ENCODE results near the gene MICB. TPM values are rescaled to one million over a fixed set of nuclear protein-coding genes. Genes with fewer than 3 reads are reported as not detected.
A peak's percentile ranks its signal among the peaks of the same experiment; 100 is the strongest.

The MICB gene
- total RNA-seq, 1 experiment from 2014 or later: 37.0 TPM

GRCh38 chr6:31497531-31498476, at the start of gene MICB (continued):
- TF ChIP-seq, protein P1, sequence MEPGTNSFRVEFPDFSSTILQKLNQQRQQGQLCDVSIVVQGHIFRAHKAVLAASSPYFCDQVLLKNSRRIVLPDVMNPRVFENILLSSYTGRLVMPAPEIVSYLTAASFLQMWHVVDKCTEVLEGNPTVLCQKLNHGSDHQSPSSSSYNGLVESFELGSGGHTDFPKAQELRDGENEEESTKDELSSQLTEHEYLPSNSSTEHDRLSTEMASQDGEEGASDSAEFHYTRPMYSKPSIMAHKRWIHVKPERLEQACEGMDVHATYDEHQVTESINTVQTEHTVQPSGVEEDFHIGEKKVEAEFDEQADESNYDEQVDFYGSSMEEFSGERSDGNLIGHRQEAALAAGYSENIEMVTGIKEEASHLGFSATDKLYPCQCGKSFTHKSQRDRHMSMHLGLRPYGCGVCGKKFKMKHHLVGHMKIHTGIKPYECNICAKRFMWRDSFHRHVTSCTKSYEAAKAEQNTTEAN (CRISPR knock-in tag; IDR thresholded peaks at IDR 0.05): no peak
- no peak for TF ChIP-seq HMGA2 (CRISPR knock-in tag; IDR thresholded peaks at IDR 0.05)
- TF ChIP-seq ZBTB21 (CRISPR knock-in tag; IDR thresholded peaks at IDR 0.05; ENCODE audit: borderline replicate concordance): no peak
- TF ChIP-seq FOXP4 (CRISPR knock-in tag; IDR thresholded peaks at IDR 0.05): 0 out of 2 replicates have a peak, but pooled peaks have one; percentile 6
- TF ChIP-seq GABPB1 (CRISPR knock-in tag; IDR thresholded peaks at IDR 0.05): no peak; the same call in 1 of the 2 replicates
- 0 out of 2 replicates have a peak, but pooled peaks have one; percentile 59 for TF ChIP-seq E2F5 (CRISPR knock-in tag; IDR thresholded peaks at IDR 0.05)
- no peak for TF ChIP-seq CREB1 (CRISPR knock-in tag; IDR thresholded peaks at IDR 0.05)
- TF ChIP-seq, protein P2, sequence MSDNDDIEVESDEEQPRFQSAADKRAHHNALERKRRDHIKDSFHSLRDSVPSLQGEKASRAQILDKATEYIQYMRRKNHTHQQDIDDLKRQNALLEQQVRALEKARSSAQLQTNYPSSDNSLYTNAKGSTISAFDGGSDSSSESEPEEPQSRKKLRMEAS (CRISPR knock-in tag; IDR thresholded peaks at IDR 0.05): peak; percentile 17; the same call in 1 of the 2 replicates
- TF ChIP-seq ATF1 (CRISPR knock-in tag; IDR thresholded peaks at IDR 0.05): 0 out of 2 replicates have a peak, but pooled peaks have one; percentile 37
- peak; percentile 61 for TF ChIP-seq NFYB (CRISPR knock-in tag; conservative IDR thresholded peaks at IDR 0.05; ENCODE audit: low read depth)
- TF ChIP-seq ZNF317 (CRISPR knock-in tag; IDR thresholded peaks at IDR 0.05; ENCODE audit: borderline replicate concordance, low read depth): no peak
- TF ChIP-seq, protein P3, sequence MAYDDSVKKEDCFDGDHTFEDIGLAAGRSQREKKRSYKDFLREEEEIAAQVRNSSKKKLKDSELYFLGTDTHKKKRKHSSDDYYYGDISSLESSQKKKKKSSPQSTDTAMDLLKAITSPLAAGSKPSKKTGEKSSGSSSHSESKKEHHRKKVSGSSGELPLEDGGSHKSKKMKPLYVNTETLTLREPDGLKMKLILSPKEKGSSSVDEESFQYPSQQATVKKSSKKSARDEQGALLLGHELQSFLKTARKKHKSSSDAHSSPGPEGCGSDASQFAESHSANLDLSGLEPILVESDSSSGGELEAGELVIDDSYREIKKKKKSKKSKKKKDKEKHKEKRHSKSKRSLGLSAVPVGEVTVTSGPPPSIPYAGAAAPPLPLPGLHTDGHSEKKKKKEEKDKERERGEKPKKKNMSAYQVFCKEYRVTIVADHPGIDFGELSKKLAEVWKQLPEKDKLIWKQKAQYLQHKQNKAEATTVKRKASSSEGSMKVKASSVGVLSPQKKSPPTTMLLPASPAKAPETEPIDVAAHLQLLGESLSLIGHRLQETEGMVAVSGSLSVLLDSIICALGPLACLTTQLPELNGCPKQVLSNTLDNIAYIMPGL (CRISPR knock-in tag; IDR thresholded peaks at IDR 0.05): no peak
- TF ChIP-seq FOXP1 (CRISPR knock-in tag; IDR thresholded peaks at IDR 0.05; ENCODE audit: borderline replicate concordance): peak; percentile 22; the same call in 1 of the 2 replicates

- ChIA-PET CTCF (no interaction called here), POLR2A (no interaction called here)
- TF ChIP-seq NFYB (CRISPR knock-in tag; conservative IDR thresholded peaks at IDR 0.05; ENCODE audit: low read depth): no peak
- no peak for TF ChIP-seq OVOL2 (CRISPR knock-in tag; IDR thresholded peaks at IDR 0.05; ENCODE audit: borderline replicate concordance)
- no peak for TF ChIP-seq NFATC4 (CRISPR knock-in tag; IDR thresholded peaks at IDR 0.05)
- no peak for TF ChIP-seq ZNF232 (CRISPR knock-in tag; IDR thresholded peaks at IDR 0.05)
- TF ChIP-seq ELF4 (CRISPR knock-in tag; IDR thresholded peaks at IDR 0.05; ENCODE audit: low read depth): no peak
- TF ChIP-seq ZNF219 (CRISPR knock-in tag; IDR thresholded peaks at IDR 0.05; ENCODE audit: borderline replicate concordance): no peak
- no peak for TF ChIP-seq CBFB (CRISPR knock-in tag; IDR thresholded peaks at IDR 0.05; ENCODE audit: low read depth)
- TF ChIP-seq HMGA2 (CRISPR knock-in tag; IDR thresholded peaks at IDR 0.05): no peak
- TF ChIP-seq NR1H2 (CRISPR knock-in tag; IDR thresholded peaks at IDR 0.05): no peak
- no peak for TF ChIP-seq ZNF396 (CRISPR knock-in tag; IDR thresholded peaks at IDR 0.05; ENCODE audit: borderline replicate concordance)
- TF ChIP-seq JAZF1 (CRISPR knock-in tag; IDR thresholded peaks at IDR 0.05): no peak
- no peak for TF ChIP-seq TEAD1 (CRISPR knock-in tag; IDR thresholded peaks at IDR 0.05)
- no peak for TF ChIP-seq ZNF317 (CRISPR knock-in tag; IDR thresholded peaks at IDR 0.05; ENCODE audit: borderline replicate concordance, low read depth)
- TF ChIP-seq ZNF671 (CRISPR knock-in tag; IDR thresholded peaks at IDR 0.05): no peak
- TF ChIP-seq PRDM15 (CRISPR knock-in tag; IDR thresholded peaks at IDR 0.05): no peak
- no peak for TF ChIP-seq MXD4 (CRISPR knock-in tag; IDR thresholded peaks at IDR 0.05; ENCODE audit: borderline replicate concordance)
- no peak for TF ChIP-seq ATF1 (CRISPR knock-in tag; IDR thresholded peaks at IDR 0.05)
- H3K27ac Mint-ChIP-seq: no peak overlapping the region
- peaks cover 16% of the 10 kb centered on the region for H3K9me3 Mint-ChIP-seq
- peaks cover 11% of the 10 kb centered on the region for H3K27me3 Mint-ChIP-seq (ENCODE audit: low read depth)
- peaks cover 3% of the 10 kb centered on the region; the same call in 1 of the 2 replicates for H3K36me3 Mint-ChIP-seq
- DNase-seq (ENCODE audit: low spot score) (no peak), ATAC-seq (no peak)
- H3K4me1 Mint-ChIP-seq: peaks cover 7% of the 10 kb centered on the region
- H3K4me3 Mint-ChIP-seq: no peak overlapping the region
Observed at GRCh38 chr6:31450751-31451150, 47.2 kb upstream of the MICB start.
